GM21825 (cell line): ENCODE results near the gene RAB26.
"Not testable (repeated sequence)": the region's sequence is repeated elsewhere in the genome, so short reads cannot be mapped to it uniquely, and the experiment has no call there.

Experiments
- ATAC-seq: cut with Tn5 transposase; IDR thresholded peaks from one replicate; pipeline ENCODE4 v1.9.1; 2021; ENCODE audit warnings: mild to moderate bottlenecking, moderate library complexity; ENCODE audit not compliant: unreplicated experiment

The RAB26 gene

GRCh38 chr16:2195322-2196161 is 47.1 kb downstream of the RAB26 start:
- ATAC-seq, result no peak

GRCh38 chr16:2196162-2196980 is 47.9 kb downstream of the RAB26 start, which contains the start of gene CASKIN1:
Gene CASKIN1 (minus strand): TSS chr16:2196605. CDS start chr16:2196432, 173 bp downstream.
- ATAC-seq, result no peak

- no peak for ATAC-seq
Measured at GRCh38 chr16:2196981-2197511, 48.6 kb downstream of the RAB26 start.

GRCh38 chr16:2197765-2198164 is 49.3 kb downstream of the RAB26 start:
- no peak for ATAC-seq

- no peak for ATAC-seq
Measured at GRCh38 chr16:2198283-2198682, 49.9 kb downstream of the RAB26 start.

- no peak for ATAC-seq
Measured at GRCh38 chr16:2199095-2199494, 50.7 kb downstream of the RAB26 start.

- ATAC-seq, result no peak
Measured at GRCh38 chr16:2199621-2200139, 51.3 kb downstream of the RAB26 start.

GRCh38 chr16:2200313-2200712 is 51.9 kb downstream of the RAB26 start:
- ATAC-seq, result no peak

GRCh38 chr16:2203119-2203688 is 54.8 kb downstream of the RAB26 start:
- ATAC-seq, result not testable (repeated sequence)
